IPS-18a (cell line): ENCODE results near the gene TMEM163.

Experiments
- H3K27ac ChIP-seq: one replicate; pipeline ENCODE4 v1.5.1; 2013; ENCODE audit warnings: low read length
- H3K27me3 ChIP-seq: one replicate; pipeline ENCODE4 v1.6.1; 2013; ENCODE audit warnings: mild to moderate bottlenecking, low read length; ENCODE audit not compliant: control insufficient read depth, insufficient read depth
- H3K36me3 ChIP-seq: one replicate; pipeline ENCODE4 v1.6.1; 2013; ENCODE audit warnings: low read depth, low read length; ENCODE audit not compliant: control insufficient read depth
- H3K4me1 ChIP-seq: one replicate; pipeline ENCODE4 v1.6.1; 2013; ENCODE audit warnings: low read depth, low read length; ENCODE audit not compliant: control insufficient read depth
- H3K4me3 ChIP-seq: one replicate; pipeline ENCODE4 v1.5.1; 2013; ENCODE audit warnings: low read length
- H3K9ac ChIP-seq: one replicate; pipeline ENCODE4 v1.6.1; 2013; ENCODE audit warnings: mild to moderate bottlenecking, low read length, moderate library complexity
- H3K9me3 ChIP-seq: one replicate; pipeline ENCODE4 v1.6.1; 2013; ENCODE audit warnings: low read depth, low read length; ENCODE audit not compliant: control insufficient read depth

Gene TMEM163

DNA sequence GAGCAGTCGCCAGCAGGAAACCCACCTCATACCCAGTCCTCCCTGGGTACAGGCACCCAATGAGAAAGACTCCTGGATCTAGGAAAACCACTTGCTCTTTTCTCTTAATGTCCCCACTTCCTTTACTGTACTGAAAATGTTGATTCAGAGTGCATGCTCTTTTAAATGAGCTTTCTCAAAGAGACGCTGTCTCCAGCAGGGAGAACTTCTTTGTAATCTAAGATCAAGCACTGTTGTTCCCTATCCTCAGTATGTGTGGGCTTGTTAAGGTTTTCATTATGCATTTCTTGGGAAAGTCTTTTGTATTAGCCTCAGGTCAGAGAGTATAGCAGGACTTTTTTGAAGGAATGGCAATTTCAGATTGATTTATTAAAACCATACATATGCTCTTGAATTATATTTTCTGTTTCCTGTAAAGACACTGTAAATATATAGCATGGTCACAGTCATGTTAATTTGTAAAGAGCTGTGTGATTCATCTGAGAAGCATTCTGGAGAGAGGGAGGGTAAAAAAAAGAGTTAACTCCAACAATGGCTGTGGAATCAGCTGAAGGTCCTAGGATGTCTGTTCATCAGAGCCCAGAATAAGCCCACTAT is 286.9 kb downstream of the TMEM163 start:
- Histone ChIP-seq H3K27ac (no peak overlapping the region), H3K27me3 (peaks cover 42% of the 10 kb centered on the region), H3K4me1 (peaks cover 12% of the 10 kb centered on the region), H3K9me3 (no peaks in the 10 kb centered on the region), H3K4me3 (no peak overlapping the region), H3K36me3 (no peaks in the 10 kb centered on the region), H3K9ac (no peak overlapping the region)

DNA sequence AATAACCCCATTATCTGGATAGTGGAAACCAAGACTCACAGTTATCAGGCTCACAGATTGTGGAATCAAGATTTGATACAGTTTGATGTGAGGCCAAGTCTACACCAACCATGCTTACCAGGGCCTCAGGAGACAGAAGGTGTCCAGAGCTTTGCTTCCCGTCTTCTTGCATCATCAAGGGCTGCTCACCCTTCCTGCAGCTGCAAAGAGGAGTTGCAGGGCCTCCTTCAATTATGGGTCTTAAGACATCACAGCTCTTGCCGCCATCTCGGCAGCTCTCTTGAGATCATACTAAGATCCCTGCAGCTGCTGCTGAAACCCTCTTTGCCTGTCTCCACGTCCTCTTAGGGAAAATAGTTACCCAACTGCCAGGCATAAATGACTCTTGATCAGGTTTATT is 288.9 kb downstream of the TMEM163 start:
- Histone ChIP-seq H3K4me3 (no peak overlapping the region), H3K27ac (no peak overlapping the region), H3K27me3 (peaks cover 42% of the 10 kb centered on the region), H3K9me3 (no peaks in the 10 kb centered on the region), H3K9ac (no peak overlapping the region), H3K36me3 (no peaks in the 10 kb centered on the region), H3K4me1 (peaks cover 12% of the 10 kb centered on the region)

DNA sequence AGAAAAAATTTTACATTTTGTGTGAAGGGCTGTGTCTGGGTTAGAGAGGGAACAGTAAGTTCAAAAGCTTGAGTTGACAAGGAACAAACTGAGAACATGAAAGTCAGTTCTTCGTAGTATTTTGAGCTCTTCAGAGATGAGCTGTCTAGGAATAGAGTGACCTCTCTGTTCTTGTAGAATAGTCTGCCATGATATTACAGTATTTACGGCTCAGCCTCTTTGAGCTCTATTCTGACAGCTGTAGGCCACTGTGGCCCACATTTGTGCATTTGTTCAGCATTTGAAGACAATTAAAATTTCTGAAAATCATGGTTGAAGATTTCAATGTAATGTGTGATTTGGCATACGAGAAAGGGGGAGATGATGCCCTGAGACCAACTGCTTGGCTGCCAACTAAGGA is 292.1 kb downstream of the TMEM163 start:
- peaks cover 22% of the 10 kb centered on the region for H3K27me3 ChIP-seq
- H3K4me1 ChIP-seq: peaks cover 2% of the 10 kb centered on the region
- no peaks in the 10 kb centered on the region for H3K9me3 ChIP-seq
- no peak overlapping the region for H3K4me3 ChIP-seq
- H3K9ac ChIP-seq: no peak overlapping the region
- H3K27ac ChIP-seq: no peak overlapping the region
- peaks cover 7% of the 10 kb centered on the region for H3K36me3 ChIP-seq

DNA sequence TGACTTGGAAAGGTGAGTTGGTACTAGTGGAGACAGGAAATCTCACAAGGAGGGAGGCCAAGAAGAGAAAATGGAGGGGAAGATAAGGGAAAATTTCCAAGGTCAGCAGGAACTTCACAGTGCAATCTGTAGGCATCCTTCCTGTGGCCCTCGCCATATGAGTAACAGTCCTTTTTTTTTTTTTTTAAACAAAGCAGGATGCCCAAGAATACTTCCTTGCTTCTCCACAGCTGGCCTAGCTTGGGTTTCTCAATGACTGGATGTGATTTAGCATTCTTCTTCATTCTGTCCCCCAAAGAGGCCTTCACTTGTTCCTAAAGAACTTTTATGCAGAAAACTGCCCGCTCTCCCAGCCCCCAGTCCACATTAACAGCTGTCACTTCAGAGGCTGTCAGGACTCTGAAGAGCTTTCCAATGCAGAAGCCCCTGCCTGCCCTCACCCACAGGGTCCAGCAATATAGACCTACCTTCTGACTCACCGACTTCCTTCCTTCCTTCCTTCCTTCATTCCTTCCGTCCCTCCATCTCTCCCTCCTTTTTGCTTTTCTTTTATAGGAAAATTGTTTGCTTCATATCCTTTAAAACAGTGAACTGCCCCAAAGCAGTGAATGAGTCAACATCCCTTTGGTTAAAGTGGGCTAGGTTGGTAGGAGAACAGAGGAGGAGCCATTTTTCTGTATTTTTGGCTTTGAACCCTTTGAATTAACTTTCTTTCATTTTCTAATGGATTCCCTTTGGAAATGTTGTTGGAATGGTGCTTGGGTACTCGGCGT is 292.9 kb downstream of the TMEM163 start:
- no peaks in the 10 kb centered on the region for H3K9me3 ChIP-seq
- H3K36me3 ChIP-seq: peaks cover 7% of the 10 kb centered on the region
- no peaks in the 10 kb centered on the region for H3K4me1 ChIP-seq
- no peak overlapping the region for H3K9ac ChIP-seq
- peaks cover 17% of the 10 kb centered on the region for H3K27me3 ChIP-seq
- no peak overlapping the region for H3K27ac ChIP-seq
- no peak overlapping the region for H3K4me3 ChIP-seq

DNA sequence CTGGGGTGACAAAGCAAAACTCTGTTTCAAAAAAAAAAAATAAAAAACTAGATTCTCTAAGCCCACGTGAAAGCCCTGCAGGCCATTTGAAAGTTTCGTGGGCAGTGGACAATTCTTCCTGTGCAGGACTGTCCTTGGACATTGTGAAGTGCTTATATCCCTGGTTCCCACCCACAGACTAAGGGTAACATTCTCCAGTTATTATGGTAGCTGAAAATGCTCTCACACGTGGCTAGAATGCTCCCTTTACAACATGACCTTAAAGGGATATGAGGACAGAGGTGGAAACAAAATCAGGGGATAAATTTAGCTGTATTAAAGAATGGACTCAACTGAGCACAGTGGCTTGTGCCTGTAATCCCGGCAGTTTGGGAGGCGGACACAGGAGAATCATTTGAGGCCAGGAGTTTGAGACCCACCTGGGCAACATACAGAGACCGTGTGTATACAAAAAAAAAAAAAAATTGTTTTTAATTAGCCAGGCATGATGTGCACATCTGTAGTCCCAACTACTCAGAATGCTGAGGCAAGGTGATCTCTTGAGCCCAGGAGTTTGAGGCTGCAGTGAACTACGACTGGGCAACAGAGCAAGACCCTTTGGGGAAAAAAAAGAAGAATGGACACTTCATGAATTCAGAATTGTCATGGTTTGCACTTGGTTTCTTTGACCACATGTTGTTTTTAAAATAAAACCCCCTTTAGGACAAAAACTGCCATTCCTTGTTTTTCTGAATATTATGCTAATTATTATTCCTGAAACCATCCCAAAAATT is 297.1 kb downstream of the TMEM163 start:
- no peaks in the 10 kb centered on the region for H3K9me3 ChIP-seq
- H3K4me3 ChIP-seq: no peak overlapping the region
- H3K27me3 ChIP-seq: no peaks in the 10 kb centered on the region
- H3K4me1 ChIP-seq: peaks cover 4% of the 10 kb centered on the region
- peaks cover 7% of the 10 kb centered on the region for H3K36me3 ChIP-seq
- H3K27ac ChIP-seq: no peak overlapping the region
- no peak overlapping the region for H3K9ac ChIP-seq

DNA sequence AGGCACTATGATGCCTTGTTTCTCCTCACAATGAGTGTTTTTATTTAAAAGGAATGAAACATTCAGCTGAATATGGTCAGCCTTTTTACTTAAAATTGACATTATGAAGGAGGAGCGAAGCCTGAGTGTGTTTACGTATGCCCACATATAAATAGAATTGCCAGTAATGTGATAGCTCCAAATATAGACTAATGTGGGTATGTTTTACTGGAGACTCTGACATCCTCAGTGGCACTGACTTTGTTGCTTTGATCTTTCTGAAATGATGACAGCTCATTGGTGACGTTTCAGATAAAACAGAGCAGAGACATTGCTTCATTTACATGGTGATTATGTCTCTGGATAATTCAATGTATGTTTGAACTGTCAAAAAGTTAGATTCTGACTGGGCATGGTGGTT is 297.9 kb downstream of the TMEM163 start:
- Histone ChIP-seq H3K9me3 (no peaks in the 10 kb centered on the region), H3K9ac (no peak overlapping the region), H3K4me1 (peaks cover 4% of the 10 kb centered on the region), H3K27ac (no peak overlapping the region), H3K36me3 (peaks cover 7% of the 10 kb centered on the region), H3K4me3 (no peak overlapping the region), H3K27me3 (no peaks in the 10 kb centered on the region)

DNA sequence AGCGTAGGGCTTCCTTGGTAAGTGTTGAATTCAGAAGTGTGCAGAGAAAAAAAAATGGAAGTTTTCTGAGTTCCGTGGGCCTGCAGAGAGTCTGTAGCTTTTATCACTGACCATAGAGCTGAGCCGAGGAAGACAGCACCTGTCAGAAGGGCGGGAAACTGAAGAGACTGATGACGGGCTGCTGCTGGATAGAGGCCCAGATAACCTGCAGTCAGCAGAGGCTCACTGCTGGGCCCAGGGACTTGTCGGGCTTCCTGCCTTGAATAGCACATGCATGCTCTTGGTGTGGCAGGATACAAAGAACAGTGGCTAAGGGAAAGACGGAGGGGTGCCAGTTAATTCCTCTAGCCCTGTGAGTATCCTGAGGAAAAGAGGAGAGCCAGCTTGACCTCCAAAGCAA is 298.5 kb downstream of the TMEM163 start:
- H3K27me3 ChIP-seq: no peaks in the 10 kb centered on the region
- H3K4me1 ChIP-seq: peaks cover 4% of the 10 kb centered on the region
- no peak overlapping the region for H3K4me3 ChIP-seq
- H3K9me3 ChIP-seq: no peaks in the 10 kb centered on the region
- no peak overlapping the region for H3K27ac ChIP-seq
- no peak overlapping the region for H3K9ac ChIP-seq
- peaks cover 7% of the 10 kb centered on the region for H3K36me3 ChIP-seq

DNA sequence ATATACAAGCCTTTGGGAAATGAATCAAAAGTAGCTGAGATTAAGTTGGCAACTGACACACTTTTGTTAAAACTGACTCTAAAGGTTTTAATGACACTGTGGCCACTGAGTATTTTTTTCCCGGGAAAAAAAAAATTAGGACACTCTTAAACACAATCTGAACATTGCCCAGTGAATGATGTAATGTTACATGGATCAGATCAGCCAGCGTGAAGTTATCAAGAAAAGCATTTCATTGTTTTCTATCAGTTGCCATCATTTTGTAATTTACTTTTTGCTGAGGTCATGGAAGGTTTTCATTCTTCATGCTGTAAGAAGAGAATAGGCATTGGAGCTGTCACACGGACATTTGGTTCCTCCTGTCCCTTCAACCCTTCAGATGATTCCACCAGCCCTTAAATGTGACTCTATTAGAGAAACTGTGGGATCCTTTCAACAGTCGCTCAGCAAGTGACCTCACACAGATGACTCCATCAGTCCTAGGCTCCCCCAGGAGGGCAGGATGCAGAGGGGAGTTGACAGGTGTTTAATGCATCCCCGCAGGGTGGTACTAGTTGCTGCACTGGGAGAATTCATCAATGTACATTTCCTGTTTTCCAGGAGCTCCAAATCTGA is 300.7 kb downstream of the TMEM163 start:
- Histone ChIP-seq H3K27me3 (no peaks in the 10 kb centered on the region), H3K36me3 (peaks cover 6% of the 10 kb centered on the region)

DNA sequence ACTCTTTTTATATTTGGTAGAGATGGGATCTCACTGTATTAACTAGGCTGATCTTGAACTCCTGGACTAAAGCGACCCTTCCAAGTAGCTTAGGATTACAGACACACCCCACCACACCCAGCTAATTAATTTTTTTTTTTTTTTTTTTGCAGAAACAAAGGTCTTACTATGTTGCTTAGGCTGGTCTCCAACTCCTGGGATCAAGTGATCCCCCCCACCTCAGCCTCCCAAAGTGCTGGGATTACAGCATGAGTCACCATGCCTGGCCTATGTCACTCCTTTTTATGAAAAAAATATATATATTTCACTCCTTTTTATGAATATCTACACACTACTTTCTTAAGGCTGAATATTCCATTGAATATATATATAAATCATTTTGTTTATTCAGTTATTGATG is 302.2 kb downstream of the TMEM163 start:
- Histone ChIP-seq H3K4me3 (no peak overlapping the region), H3K27ac (no peak overlapping the region), H3K9ac (no peak overlapping the region), H3K9me3 (no peaks in the 10 kb centered on the region), H3K4me1 (peaks cover 7% of the 10 kb centered on the region), H3K36me3 (no peaks in the 10 kb centered on the region), H3K27me3 (no peaks in the 10 kb centered on the region)

More for the DNA sequence above, 300.7 kb downstream of the TMEM163 start:
- no peak overlapping the region for H3K9ac ChIP-seq
- no peak overlapping the region for H3K4me3 ChIP-seq
- H3K9me3 ChIP-seq: no peaks in the 10 kb centered on the region
- H3K4me1 ChIP-seq: peaks cover 4% of the 10 kb centered on the region
- H3K27ac ChIP-seq: no peak overlapping the region

DNA sequence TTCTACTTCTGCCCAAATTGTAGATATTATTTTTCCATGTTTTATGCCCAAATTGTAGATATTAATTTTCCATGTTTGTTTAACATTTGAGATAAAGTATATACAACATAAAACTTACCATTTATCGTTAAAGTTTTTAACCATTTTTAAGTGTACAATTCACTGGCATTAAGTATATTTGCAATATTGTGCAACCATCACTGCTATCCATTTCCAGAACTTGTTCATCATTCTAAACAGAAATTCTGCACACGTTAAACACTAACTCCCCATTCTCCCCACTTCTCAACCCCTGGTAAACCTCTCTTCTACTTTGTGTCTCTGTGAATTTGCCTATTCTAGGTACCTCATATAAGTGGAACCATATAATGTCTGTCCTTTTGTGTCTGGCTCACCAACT is 302.8 kb downstream of the TMEM163 start:
- Histone ChIP-seq H3K9ac (no peak overlapping the region), H3K4me3 (no peak overlapping the region), H3K4me1 (peaks cover 8% of the 10 kb centered on the region), H3K9me3 (no peaks in the 10 kb centered on the region), H3K27me3 (no peaks in the 10 kb centered on the region), H3K27ac (no peak overlapping the region), H3K36me3 (no peaks in the 10 kb centered on the region)

DNA sequence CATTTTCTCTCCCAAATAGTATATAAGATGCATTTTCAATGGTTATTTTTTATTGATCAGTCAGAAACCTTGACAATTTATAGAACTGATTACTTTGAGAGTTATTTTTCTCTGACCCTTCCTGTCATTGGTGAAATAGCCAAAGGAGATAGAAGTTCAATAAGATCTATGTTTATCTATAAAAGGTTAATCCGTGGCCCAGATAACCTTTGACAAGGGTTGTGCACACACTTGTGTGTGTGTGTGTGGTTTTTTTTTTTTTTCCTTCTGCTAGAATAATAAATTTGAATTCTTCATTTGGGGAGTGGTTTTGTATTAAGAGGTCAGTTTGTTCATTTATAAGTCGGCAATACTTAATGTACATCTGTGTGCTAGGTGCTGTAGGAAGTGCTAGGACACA is 304.9 kb downstream of the TMEM163 start:
- peaks cover 4% of the 10 kb centered on the region for H3K4me1 ChIP-seq

More for the DNA sequence above, 304.9 kb downstream of the TMEM163 start:
- no peak overlapping the region for H3K4me3 ChIP-seq
- no peaks in the 10 kb centered on the region for H3K9me3 ChIP-seq
- no peaks in the 10 kb centered on the region for H3K36me3 ChIP-seq
- no peak overlapping the region for H3K9ac ChIP-seq
- no peaks in the 10 kb centered on the region for H3K27me3 ChIP-seq
- H3K27ac ChIP-seq: no peak overlapping the region
